CD14-positive monocyte (primary cell): ENCODE data around the gene COL5A2. TPM values are rescaled to one million over a fixed set of nuclear protein-coding genes. Genes with fewer than 3 reads are reported as not detected.

ENCODE experiments used
- DNase-seq, 3 donors: peaks; one replicate each; pipeline ENCODE4 v3.0.0-alpha.2; 2011 to 2022
- H2AFZ ChIP-seq: 2 replicates; pipeline ENCODE4 v1.6.0; 2012; ENCODE audit warnings: mild to moderate bottlenecking, low read depth, low read length, inconsistent platforms; ENCODE audit not compliant: insufficient read depth, poor library complexity, severe bottlenecking
- H3K27ac ChIP-seq, 2 donors: 1 replicate in 1 of 2; 2 replicates in 1 of 2; pipeline ENCODE4 v1.5.1; 2012 to 2013; ENCODE audit warnings: low read length in 2 of 2, control low read depth in 1 of 2, inconsistent platforms in 1 of 2, low read depth in 1 of 2, mild to moderate bottlenecking in 1 of 2
- H3K27me3 ChIP-seq, 2 donors: one replicate each; pipeline versions ENCODE4 v1.6.0 to v1.6.1; 2011 to 2013; ENCODE audit warnings: low read length in 2 of 2; ENCODE audit not compliant: control insufficient read depth in 2 of 2, insufficient read depth in 2 of 2
- H3K36me3 ChIP-seq, 2 donors: replicated peaks in 1 of 2; 1 replicate in 1 of 2; 2 replicates in 1 of 2; pipeline versions ENCODE4 v1.5.1 to v1.6.1; 2012 to 2013; ENCODE audit warnings: low read length in 2 of 2, control low read depth in 1 of 2, inconsistent platforms in 1 of 2, mild to moderate bottlenecking in 1 of 2; ENCODE audit not compliant: insufficient read depth in 2 of 2, control insufficient read depth in 1 of 2
- H3K4me1 ChIP-seq, 2 donors: 1 replicate in 1 of 2; 2 replicates in 1 of 2; pipeline versions ENCODE4 v1.5.1 to v1.6.1; 2012 to 2013; ENCODE audit warnings: low read length in 2 of 2, control low read depth in 1 of 2, inconsistent platforms in 1 of 2, mild to moderate bottlenecking in 1 of 2, moderate library complexity in 1 of 2; ENCODE audit not compliant: insufficient read depth in 2 of 2, control insufficient read depth in 1 of 2
- H3K4me2 ChIP-seq: replicated peaks from 2 replicates; pipeline ENCODE3; 2012; ENCODE audit warnings: low read length, moderate library complexity, mild to moderate bottlenecking; ENCODE audit not compliant: poor library complexity, severe bottlenecking; ENCODE audit errors: extremely low read depth
- H3K4me3 ChIP-seq, 3 experiments: fragments of 200-600 bp in 1 of 3; sonication (generic) in 1 of 3; replicated peaks in 1 of 3; 1 replicate in 2 of 3; 2 replicates in 1 of 3; pipeline ENCODE4 v1.5.1; 2011 to 2013; ENCODE audit warnings: low read length in 3 of 3, mild to moderate bottlenecking in 3 of 3, control low read depth in 2 of 3, low read depth in 2 of 3, inconsistent platforms in 1 of 3, moderate library complexity in 1 of 3
- H3K79me2 ChIP-seq: 2 replicates; pipeline ENCODE4 v1.6.0; 2012; ENCODE audit warnings: mild to moderate bottlenecking, control low read depth, inconsistent platforms, low read length, moderate library complexity; ENCODE audit not compliant: insufficient read depth
- H3K9ac ChIP-seq: 2 replicates; pipeline ENCODE4 v1.6.0; 2017; ENCODE audit warnings: low read length, mild to moderate bottlenecking; ENCODE audit not compliant: insufficient read depth, poor library complexity, severe bottlenecking
- H3K9me3 ChIP-seq, 2 donors: replicated peaks in 1 of 2; 1 replicate in 1 of 2; 2 replicates in 1 of 2; pipeline versions ENCODE4 v1.5.1 to v1.6.1; 2012 to 2013; ENCODE audit warnings: low read length in 2 of 2, control low read depth in 1 of 2; ENCODE audit not compliant: control insufficient read depth in 1 of 2, insufficient read depth in 1 of 2
- H4K20me1 ChIP-seq: 2 replicates; pipeline ENCODE4 v1.6.0; 2012; ENCODE audit warnings: mild to moderate bottlenecking, low read length, control low read depth, moderate library complexity; ENCODE audit not compliant: insufficient read depth
- H3K27ac Mint-ChIP-seq, 7 donors: one replicate each; pipeline ENCODE4 v1.8.0; 2020; ENCODE audit warnings: mild to moderate bottlenecking in 7 of 7, mixed read lengths in 7 of 7, moderate library complexity in 6 of 7, inconsistent platforms in 2 of 7
- H3K27me3 Mint-ChIP-seq, 3 donors: one replicate each; pipeline ENCODE4 v1.8.0; 2021 to 2022; ENCODE audit warnings: low read depth in 3 of 3, mild to moderate bottlenecking in 3 of 3, mixed read lengths in 3 of 3, moderate library complexity in 3 of 3, inconsistent platforms in 1 of 3
- H3K36me3 Mint-ChIP-seq, 2 donors: one replicate each; pipeline ENCODE4 v1.8.0; 2020; ENCODE audit warnings: mixed read lengths in 2 of 2, inconsistent platforms in 1 of 2, mild to moderate bottlenecking in 1 of 2
- H3K4me1 Mint-ChIP-seq: one replicate; pipeline ENCODE4 v1.8.0; 2020; ENCODE audit warnings: mild to moderate bottlenecking, mixed read lengths
- H3K4me3 Mint-ChIP-seq, 2 donors: one replicate each; pipeline ENCODE4 v1.8.0; 2020; ENCODE audit warnings: mild to moderate bottlenecking in 2 of 2, mixed read lengths in 2 of 2, moderate library complexity in 1 of 2
- H3K9me3 Mint-ChIP-seq, 7 donors: one replicate each; pipeline ENCODE4 v1.8.0; 2020 to 2022; ENCODE audit warnings: mixed read lengths in 7 of 7, mild to moderate bottlenecking in 6 of 7, moderate library complexity in 6 of 7, inconsistent platforms in 2 of 7
- WGBS: methylation state at CpG from one replicate; pipeline ENCODE4 v1.1.5; 2013; ENCODE audit warnings: missing lambda C conversion rate; ENCODE audit not compliant: insufficient coverage; 5-methylcytosine and 5-hydroxymethylcytosine counted together
- intact Hi-C, 2 donors: fragments of 100-400 bp; cut with micrococcal nuclease; formaldehyde crosslinking; loops; one replicate each; pipeline versions ENCODE4 v1.15.0 to v1.15.1; 2023
- polyA plus RNA-seq, 3 donors: library from polyadenylated mRNA; depleted of rRNA in 1 of 3; unstranded in 2 of 3; stranded (reverse) in 1 of 3; fragments of 300-500 nt in 2 of 3; fragments of >200 nt in 1 of 3; fragmentation: Illumina TruSeq in 2 of 3; gene quantifications; 1 replicate in 2 of 3; 2 replicates in 1 of 3; pipeline ENCODE4 v1.2.3, GENCODE V29; 2012 to 2021
- TF ChIP-seq, protein P1 (sequence below): fragments of 200-600 bp; IDR thresholded peaks from one replicate; pipeline ENCODE4 v1.8.0; 2022; ENCODE audit warnings: antibody characterized with exemption, mild to moderate bottlenecking

COL5A2 gene
- polyA plus RNA-seq, 3 donors, result 0.13 TPM; not detected in 2

DNA sequence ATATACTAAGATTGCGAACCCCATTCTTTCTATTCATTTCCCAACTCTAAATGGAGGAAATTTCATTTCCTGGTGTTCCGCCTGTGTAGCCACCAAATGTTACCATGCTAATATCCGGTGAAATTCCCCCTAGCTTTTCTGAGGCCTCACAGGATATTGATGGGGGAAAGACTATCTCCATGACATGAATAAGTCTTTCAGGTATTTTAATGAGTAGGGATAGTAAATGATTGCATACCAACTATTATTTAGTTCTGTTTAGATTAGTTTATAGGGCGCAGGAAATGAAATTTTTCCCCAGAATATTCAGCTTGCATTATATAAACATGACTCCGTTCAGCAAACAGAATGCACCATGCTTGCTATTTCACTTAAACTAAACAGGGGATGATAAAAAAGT is 55.4 kb downstream of the COL5A2 start:
- Histone ChIP-seq H3K79me2 (no peaks in the 10 kb centered on the region), H3K4me1 (no peaks in the 10 kb centered on the region), H3K27me3 (no peaks in the 10 kb centered on the region), H3K9ac (no peak overlapping the region), H3K27ac (no peak overlapping the region), H3K36me3 (no peaks in the 10 kb centered on the region), H3K4me3 (no peak overlapping the region), H3K9me3 (no peaks in the 10 kb centered on the region), H3K4me2 (no peak overlapping the region), H2AFZ (no peak overlapping the region), H4K20me1 (no peaks in the 10 kb centered on the region)
- H3K36me3 Mint-ChIP-seq, result no peaks in the 10 kb centered on the region
- intact Hi-C loops, result no loop called here
- no peak overlapping the region for H3K27ac Mint-ChIP-seq
- DNase-seq, result no peak
- TF ChIP-seq, protein P1, sequence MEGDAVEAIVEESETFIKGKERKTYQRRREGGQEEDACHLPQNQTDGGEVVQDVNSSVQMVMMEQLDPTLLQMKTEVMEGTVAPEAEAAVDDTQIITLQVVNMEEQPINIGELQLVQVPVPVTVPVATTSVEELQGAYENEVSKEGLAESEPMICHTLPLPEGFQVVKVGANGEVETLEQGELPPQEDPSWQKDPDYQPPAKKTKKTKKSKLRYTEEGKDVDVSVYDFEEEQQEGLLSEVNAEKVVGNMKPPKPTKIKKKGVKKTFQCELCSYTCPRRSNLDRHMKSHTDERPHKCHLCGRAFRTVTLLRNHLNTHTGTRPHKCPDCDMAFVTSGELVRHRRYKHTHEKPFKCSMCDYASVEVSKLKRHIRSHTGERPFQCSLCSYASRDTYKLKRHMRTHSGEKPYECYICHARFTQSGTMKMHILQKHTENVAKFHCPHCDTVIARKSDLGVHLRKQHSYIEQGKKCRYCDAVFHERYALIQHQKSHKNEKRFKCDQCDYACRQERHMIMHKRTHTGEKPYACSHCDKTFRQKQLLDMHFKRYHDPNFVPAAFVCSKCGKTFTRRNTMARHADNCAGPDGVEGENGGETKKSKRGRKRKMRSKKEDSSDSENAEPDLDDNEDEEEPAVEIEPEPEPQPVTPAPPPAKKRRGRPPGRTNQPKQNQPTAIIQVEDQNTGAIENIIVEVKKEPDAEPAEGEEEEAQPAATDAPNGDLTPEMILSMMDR, result no peak
- H3K4me1 Mint-ChIP-seq, result no peaks in the 10 kb centered on the region
- no peak overlapping the region for H3K4me3 Mint-ChIP-seq
- WGBS, result no CpG with 5 or more reads among the region's 5 CpGs
- H3K9me3 Mint-ChIP-seq, result no peaks in the 10 kb centered on the region
- peaks cover 0 to 2% (median 0%) of the 10 kb centered on the region in 3 donors for H3K27me3 Mint-ChIP-seq

GRCh38 chr2:189118386-189118785 is 61.2 kb downstream of the COL5A2 start:
- H3K27me3 Mint-ChIP-seq, result peaks cover 0 to 4% (median 0%) of the 10 kb centered on the region in 3 donors
- no peaks in the 10 kb centered on the region for H3K9me3 Mint-ChIP-seq
- TF ChIP-seq, protein P1, result no peak

More at GRCh38 chr2:189118386-189118785, 61.2 kb downstream of the COL5A2 start:
- no peaks in the 10 kb centered on the region for H3K36me3 ChIP-seq
- H3K36me3 Mint-ChIP-seq, result no peaks in the 10 kb centered on the region
- H4K20me1 ChIP-seq, result no peaks in the 10 kb centered on the region
- H2AFZ ChIP-seq, result no peak overlapping the region
- intact Hi-C loops, result no loop called here
- H3K27me3 ChIP-seq, result no peaks in the 10 kb centered on the region
- no peak overlapping the region for H3K4me3 Mint-ChIP-seq
- H3K4me1 Mint-ChIP-seq, result no peaks in the 10 kb centered on the region
- no peak overlapping the region for H3K9ac ChIP-seq
- no peak overlapping the region for H3K27ac Mint-ChIP-seq
- no peaks in the 10 kb centered on the region for H3K79me2 ChIP-seq
- no peak overlapping the region for H3K4me2 ChIP-seq
- H3K27ac ChIP-seq, result no peak overlapping the region
- no peak for DNase-seq
- H3K4me3 ChIP-seq, result no peak overlapping the region
- no peaks in the 10 kb centered on the region for H3K4me1 ChIP-seq
- H3K9me3 ChIP-seq, result no peaks in the 10 kb centered on the region
